HG02763 (cell line): ENCODE results near the gene RPP40.
"Not testable (repeated sequence)": the region's sequence is repeated elsewhere in the genome, so short reads cannot be mapped to it uniquely, and the experiment has no call there.

Experiments
- ATAC-seq: cut with Tn5 transposase; IDR thresholded peaks from one replicate; pipeline ENCODE4 v1.9.1; 2021; ENCODE audit warnings: mild to moderate bottlenecking, moderate library complexity; ENCODE audit not compliant: unreplicated experiment

Gene RPP40

DNA sequence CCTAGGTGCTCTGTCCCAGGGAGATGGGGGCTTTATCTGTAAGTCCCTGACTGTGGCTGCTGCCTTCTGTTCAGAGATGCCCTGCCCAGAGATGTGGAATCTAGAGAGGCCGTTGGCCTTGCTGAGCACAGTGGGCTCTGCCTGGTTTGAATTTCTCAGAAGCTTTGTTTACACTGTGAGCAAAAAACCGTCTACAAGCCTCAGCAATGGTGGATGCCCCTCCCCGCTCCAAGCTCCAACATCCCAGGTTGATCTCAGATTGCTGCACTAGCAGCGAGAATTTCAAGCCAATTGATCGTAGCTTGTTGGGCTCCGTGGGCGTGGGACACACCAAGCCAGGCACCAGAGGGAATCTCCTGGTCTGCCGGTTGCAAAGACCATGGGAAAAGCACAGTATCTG is 16.3 kb upstream of the RPP40 start:
- no peak for ATAC-seq

DNA sequence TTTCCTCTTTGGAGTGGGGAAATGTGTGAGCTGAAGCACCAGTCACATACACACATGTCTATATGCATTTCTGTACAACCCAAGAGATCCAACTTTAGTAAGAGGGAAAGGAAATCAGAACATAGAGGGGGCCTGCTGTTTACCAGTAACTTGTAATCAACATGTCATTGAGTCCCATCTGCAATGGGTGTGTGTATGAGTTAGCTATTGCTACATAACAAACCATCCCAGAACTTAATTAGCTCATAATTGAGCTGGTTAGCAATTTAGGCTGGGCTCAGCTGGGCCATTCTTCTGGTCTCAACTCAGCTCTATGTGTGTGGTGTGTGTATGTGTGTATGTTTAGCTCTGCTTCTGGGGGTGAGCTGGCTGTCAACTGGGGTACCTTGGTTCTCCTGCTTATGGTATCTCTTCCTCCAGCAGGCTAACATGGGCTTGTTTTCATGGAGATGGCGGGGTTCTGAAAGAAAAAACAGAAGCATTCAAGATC is 10.3 kb upstream of the RPP40 start:
- no peak for ATAC-seq

DNA sequence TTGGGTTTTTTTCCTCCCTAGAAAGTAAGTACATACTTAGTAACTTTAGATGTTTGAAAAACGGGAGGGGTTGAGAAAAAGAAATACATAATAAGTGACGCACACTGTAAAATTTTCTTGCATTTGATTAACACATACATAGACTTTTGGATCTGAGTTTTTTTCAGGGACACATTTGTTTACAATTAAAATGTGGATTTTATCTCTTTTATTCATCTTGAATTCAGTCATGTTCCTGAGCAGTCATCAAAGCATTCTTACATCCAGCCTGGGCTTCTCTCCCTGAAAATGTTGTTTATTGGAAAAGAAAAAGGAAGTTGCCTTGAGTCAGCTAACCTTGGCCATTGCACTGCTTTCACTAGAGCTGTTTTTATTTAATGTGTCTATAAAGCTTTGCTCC is 8.7 kb upstream of the RPP40 start:
- no peak for ATAC-seq

DNA sequence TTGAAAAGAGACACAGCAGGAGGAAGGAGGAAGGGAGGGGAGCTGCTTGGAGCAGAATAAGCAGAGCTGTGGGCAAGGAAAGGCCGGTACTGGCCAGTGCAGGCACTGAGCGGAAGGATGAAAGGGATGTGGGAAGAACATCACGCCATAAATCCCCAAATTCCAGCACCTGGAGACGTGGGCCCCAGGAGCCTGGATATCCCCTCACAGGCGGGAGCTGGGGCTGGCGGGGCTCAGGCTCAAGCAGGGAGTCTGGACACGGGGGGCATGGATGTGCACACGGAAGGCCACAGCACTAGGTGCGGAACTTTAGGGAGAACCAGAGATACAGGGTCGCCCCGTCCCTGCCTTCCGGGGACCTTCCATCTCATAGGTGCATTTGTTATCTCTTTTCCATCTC is 7.5 kb upstream of the RPP40 start:
- ATAC-seq, result no peak

DNA sequence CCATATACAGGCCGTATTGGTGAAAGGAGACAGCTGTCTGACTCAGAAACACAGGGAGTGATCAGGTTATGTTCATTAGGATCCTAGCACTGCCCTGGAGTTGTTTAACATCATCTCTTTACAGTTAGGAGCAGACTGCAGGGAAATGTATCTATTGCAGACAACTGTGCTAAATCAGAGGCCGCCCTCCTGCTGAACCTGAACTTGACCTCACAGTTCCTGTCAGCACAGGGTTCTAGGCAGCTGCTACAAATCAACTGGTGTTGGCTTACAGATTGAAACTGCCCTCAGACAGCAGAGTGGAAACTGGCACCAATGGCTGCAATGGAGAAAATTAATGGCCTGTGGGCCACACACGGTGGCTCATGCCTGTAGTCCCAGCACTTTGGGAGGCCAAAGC is 3.7 kb upstream of the RPP40 start:
- no peak for ATAC-seq

DNA sequence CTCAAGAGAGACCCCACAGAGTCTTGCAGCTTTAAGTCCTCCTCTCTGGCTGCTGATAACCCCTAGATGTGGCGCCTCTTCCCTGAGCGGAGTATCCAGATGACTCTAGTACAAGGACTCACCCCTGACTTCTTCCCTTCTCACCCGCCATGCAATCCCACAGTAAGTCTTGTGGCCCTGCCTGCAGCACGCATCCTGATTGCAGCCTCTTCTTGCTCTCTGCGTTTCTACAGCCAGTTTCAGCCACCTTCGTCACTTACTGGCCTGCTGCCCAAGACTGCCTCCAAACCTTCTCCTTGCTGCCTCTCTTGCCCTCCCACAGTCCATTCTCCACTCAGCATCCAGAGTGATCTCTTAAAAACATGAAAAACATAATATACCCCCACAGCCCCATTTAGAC is 2.4 kb upstream of the RPP40 start:
- no peak for ATAC-seq

DNA sequence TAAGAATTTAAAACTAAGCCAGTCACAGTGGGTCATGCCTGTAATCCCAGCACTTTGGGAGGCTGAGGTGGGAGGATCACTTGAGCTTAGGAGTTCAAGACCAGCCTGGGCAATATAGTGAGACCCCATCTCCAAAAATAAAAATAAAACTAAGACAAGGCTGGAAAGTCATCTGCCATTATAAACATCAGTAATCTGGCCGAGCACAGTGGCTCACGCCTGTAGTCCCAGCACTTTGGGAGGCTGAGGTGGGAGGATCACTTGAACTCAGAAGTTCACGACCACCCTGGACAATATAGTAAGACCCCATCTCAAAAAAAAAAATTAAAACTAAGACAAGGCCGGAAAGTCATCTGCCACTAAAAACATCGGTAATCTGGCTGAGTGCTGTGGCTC is 1.2 kb upstream of the RPP40 start:
- not testable (repeated sequence) for ATAC-seq

DNA sequence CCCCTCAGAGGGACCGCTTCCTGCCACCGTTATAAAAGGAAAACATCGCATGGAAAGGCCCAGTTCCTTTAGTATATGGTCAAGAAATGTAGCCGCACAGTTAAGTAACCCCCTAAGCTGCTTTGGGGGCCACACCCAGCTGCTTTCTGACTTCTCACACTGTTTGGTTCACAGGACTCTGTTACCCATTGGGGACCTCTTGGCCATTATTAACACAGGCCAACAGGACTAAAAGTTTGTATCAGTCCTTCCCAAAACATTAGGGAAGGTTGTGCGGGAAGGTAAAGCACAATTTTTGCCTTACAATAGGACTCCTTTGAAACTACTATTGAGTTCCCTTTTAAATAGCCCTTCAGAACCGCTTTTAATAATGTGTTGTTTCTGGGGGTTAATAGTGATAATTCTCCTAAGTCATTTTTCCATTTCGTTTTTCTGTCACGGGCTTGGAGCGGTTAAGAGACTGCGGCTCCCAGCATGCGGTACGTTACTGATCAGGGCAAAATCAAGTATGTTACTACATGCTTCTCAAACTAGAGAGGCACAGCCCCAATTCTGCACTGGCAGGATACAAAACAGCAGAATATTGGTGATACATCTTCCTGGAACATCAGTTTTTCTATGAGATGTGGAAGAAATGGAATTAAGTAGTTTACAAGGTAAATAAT is 668 bp upstream of the RPP40 start:
- ATAC-seq, result no peak

DNA sequence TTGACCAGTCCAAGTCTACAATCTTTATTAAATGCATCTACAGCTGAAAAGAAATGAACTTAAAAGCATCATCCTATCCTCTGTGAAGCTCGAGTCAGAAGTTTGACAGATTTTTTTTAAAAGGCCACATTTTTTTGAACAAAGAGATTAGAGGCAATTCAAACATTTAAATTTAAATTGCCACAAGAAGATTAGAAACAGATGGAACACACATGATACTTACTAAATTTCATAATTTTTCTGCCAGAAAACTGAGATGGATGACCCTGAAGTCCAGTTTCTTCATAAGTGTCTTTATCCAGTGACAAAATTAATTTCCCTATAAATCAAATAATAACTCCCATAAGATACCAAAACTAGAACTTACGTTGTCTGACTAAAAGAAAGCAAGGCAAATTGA is 4.3 kb downstream of the RPP40 start:
- no peak for ATAC-seq

DNA sequence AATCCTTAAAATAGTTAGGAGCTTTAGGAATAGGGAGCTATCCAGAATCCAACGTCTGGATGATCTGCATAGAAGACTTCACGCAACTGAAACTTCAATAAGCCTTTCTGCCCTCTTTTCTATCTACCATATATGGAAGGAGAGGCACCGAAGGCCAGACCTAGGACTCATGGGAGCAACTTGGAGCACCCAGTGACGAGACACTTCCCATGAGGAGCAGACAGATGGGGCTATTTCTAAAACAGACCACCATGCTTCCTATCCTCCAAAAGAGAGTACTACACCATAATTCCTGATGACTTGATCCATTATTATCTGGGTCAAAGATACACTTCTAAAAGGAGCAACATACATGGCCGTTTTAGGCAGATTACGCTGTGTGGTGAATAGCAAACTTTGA is 6.0 kb downstream of the RPP40 start:
- no peak for ATAC-seq

DNA sequence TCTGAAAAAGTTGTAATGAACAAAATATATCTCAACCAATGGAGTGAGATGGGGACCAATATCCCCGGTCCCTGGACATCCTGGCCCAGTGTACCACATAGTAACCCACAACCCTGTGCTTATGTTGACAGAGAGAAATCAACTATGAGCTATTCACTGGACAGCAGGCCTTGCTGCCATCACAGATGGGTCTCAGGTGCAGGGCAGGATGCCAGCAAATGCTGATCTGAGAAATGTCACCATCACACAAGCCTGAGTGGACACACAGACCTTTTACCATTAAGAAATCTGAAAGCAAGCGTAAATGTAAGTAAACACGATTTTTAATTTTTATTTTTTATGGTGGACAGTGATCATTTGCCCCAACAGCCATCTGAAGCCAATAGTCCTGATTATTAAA is 9.1 kb downstream of the RPP40 start:
- ATAC-seq, result no peak

DNA sequence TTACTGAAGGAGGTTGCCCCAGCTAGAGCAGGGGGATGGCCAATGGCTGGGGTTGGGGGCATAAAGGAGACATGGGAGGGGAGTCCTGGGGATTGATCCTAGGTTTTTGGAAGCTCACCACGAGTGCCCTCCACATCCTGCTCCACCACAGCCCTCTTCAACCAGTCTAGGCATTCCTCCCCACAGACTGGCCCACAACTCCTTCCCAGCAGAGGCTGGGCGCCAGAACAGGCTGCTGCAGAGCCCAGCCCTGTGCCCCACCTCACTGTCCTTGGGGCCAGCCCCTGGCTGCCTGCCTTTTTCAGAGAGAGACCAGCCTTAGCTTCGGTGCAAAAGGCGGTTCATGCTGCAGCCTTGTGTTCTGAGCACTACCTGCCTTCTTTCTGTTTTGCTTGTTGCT is 16.4 kb downstream of the RPP40 start:
- no peak for ATAC-seq

DNA sequence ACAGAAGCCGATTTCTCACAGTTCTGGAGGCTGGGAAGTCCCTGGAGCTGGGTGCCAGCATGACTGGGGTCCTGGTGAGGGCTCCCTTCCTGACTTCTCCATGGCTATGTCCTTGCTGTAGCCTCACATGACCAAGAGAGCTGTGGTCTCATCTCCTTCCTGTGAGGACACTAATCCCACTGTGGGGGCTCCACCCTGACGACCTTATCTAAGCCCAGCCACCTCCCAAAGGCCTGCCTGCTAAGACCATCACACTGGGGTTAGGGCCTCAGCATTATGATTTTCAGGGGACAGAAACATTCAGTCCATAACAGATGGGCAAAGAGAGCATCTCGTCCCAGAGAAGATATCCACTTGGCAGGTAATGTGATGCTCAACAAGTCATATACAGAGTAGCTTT is 16.8 kb downstream of the RPP40 start:
- no peak for ATAC-seq

DNA sequence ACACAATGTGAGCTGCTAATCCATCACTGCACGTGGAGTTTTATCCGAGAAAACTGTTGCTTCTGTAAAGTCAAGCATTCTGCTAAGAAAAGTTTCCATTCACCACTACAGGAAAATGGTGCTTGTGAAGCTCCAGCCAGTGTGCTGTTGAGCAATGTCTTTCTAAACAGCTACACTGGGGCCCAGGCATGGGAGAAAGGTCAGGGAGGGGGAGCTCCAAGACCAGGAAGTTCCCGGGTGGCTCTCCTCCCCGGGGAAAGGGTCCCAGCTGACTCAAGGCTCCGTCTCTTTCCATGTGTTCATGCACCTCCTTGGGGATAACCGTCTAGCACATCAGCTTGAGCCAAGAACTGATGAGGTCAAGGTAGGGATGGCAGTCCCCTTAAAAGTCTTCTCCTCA is 20.5 kb downstream of the RPP40 start:
- no peak for ATAC-seq

DNA sequence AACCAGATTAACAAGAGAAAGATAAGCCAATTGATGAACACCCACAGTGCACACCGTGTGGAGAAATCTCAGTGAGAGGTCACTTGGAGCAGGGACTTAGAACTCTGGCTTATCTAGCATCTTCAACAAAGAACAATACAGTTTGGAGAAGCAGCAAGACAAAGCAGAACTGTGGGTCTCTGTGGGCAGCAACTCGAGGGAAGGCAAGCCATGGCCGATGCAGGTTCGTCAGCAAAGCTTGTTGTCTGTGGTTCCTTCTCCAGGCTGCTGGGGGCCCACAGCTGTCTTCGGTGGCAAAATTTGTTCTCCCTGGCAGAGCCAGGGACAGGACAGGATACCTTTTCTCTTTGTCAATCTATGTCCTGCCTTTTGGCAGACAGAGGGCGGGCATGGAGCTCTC is 22.1 kb downstream of the RPP40 start:
- ATAC-seq, result no peak

DNA sequence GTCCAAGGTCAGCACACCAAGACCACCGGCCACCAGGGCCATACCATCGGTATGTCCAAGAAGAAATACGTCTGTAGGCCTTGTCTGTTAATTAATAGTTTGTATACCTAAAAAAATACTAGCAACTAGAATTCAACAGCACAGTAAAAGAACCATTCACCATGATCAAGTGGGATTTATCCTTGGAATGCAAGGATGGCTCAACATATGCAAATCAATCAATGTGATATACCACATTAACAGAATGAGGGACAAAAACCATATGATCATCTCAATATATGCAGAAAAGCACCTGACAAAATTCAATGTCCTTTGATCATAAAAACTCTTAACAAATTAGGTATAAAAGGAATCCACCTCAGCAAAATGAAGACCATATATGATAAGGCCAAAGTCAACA is 24.4 kb downstream of the RPP40 start:
- ATAC-seq, result no peak

DNA sequence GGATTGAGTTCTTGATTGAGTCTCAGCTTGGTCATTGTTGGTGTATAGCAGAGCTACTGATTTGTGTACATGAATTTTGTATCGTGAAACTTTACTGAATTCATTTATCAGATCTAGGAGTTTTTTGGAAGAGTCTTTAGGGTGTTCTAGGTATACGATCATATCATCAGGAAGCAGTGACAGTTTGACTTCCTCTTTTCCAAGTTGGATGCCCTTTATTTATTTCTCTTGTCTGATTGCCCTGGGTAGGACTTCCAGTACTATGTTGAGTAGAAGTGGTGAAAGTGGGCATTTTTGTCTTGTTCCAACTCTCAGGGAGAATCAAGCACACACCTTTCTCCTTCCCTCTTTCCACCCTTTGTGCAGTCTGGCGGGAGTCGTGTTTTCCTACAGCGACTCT is 26.4 kb downstream of the RPP40 start:
- ATAC-seq, result no peak

DNA sequence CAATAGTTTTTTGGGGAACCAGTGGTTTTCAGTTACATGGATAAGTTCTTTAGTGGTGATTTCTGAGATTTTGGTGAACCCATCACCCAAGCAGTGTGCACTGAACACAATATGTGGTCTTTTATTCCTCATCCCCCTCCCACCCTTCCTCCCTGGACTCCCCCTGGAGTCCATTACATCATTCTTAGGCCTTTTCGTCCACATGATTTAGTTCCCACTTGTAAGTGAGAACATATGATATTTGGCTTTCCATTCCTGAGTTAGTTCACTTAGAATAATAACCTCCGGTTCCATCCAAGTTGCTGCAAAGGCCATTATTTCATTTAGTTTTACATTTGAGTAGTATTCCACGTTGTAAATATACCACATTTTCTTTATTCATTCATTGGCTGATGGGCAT is 28.3 kb downstream of the RPP40 start:
- no peak for ATAC-seq

DNA sequence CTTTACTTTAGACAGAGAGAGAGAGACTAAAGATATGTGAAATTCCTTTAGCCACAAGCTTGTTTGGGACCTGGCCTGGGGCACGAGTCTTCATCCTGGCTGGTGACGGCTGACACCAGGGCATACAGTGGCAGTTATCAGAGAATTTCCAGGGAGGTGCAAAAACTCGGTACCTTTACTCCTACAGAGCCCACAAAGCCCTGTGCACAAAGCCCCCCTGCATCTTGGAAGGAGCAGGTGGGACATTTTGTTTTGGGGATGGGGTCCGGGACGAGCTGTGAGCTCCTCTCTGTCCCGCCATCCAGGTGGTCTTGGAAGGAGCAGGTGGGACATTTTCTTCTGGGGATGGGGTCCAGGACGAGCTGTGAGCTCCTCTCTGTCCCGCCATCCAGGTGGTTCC is 28.9 kb downstream of the RPP40 start:
- no peak for ATAC-seq

DNA sequence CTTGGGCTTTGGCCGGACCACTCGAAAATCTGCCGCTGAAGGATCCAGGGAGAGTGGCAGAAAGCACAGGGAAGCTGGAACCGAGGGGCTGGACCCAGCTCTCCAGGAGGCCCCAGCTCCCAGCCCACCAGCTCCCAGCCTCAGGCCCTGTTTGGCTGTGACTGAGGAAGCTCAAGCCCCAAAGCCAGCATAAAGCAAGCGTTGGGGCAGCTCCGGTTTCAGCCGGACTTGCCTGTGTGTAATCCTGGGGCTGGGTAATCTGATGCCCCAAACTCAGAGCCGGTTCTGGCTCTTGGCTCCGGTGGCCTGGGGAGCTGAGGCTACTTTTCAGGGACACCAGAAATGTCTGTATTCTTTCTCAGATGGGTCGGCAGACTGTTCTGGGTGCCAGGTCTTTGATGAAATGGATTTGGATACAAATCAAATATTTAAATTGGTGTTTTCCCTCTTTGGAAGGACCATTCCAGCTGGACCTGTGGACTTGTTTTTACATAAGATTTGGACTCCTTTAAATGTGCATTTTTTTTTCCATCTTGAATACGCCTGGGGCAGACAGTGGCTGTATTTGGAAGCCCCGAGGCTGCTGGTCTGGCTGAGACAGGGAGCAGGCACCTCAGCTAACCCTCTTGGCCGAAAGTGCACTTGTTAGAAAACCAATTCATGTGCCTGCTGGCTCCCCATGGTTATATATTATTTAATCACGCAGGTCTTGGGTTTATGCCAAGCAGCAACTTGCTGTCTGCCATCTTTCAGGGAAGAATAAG is 29.7 kb downstream of the RPP40 start:
- no peak for ATAC-seq

DNA sequence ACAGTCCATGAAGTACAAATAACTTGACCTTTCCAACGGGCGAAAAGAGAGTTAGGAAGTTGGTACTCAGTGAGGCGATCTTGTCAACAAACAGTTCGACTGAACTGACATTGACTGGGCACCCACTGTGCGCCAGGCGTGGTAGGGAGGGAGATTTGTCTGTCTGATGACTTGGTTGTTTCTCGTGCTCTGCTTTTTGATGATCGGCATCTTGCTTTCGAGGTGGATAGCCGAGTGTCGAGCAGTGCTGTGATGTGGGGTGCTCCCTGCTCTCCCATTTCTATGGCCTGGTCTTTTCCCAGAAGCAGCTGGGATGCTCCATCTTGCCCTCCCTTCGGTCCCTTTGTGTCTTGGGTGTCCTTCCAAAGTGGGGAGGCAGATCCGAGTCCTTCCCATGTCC is 30.4 kb downstream of the RPP40 start:
- no peak for ATAC-seq

DNA sequence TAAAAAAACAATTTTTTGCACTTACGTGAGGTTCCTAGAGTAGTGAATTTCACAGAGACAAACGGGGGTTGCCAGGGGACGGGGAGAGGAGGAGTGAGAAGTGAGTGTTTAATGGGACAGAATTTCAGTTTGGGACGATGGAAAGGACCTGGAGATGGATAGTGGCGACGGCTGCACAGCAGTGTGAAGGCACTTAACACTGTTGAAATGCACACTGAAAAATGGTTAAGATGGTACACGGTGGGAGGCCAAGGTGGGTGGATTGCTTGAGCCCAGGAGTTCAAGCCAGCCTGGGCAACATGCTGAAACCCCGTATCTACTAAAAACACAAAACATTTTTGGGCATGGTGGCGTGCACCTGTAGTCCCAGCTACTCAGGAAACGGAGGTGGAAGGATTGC is 31.4 kb downstream of the RPP40 start:
- no peak for ATAC-seq

DNA sequence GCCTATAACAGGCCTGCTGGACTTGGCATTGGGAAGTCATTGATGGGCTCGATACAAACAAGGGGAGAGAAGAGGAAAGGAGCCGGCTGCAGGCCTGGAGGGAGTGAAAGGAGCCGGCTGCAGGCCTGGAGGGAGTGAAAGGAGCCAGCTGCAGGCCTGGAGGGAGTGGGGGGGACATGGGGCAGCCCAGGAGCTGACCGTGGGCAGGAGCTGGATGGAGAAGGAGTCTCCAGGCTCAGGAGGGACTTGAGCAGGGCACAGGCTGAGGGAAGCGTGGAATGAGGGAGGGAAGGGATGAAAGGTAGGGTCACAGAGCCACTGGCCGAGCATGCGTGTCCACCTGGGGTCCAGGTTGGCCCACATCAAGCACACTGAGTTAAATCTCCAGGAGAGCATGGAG is 32.0 kb downstream of the RPP40 start:
- ATAC-seq, result no peak
